GM18526 (cell line): ENCODE data around the gene ALKBH5.
A peak's percentile ranks its signal among the peaks of the same experiment; 100 is the strongest.

Experiments
- POLR2A ChIP-seq: IDR thresholded peaks from 3 replicates; pipeline ENCODE4 v1.6.1; 2011; ENCODE audit not compliant: insufficient read length; ENCODE audit errors: extremely low read depth

Gene ALKBH5

DNA sequence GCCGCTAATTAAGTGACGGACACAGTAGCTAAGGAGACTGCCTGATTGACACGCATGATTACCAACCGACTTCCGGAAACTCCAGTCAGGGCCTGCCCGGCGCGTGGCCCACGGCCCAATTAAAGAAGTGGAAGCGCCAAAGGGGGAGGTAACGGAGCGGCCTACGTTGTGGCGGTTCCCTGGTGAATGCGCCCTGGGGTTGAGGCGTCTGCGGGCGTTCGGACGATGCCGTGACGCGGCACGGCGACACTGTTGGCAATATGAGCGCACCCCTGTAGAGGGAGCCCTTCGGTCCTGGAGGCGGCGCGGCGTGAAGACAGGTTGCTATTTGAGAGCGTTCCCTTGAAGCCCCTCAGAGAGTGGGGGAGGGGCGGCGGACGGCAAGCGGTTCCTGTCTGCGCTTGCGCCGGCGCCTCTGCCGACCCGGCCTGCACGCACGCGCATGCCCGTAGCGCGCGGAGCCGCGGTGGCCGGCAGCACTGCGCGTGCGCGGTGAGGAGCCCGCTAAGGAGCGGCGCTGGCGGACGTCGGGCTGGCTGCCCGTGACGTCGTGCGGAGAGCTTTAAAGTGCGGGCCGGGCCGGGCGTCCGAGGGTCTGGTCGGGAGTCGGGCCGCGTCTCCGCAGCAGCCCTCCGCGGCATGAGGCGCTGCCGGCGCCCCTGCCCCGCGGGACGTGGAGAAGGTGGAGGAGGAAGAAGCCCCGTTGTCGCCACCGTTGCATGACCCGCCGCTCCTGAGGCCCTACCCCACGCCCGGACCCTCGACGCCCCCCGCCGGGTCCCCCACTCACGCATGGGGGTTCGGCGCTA is at the start of gene ALKBH5:
Gene ALKBH5, plus strand, starts transcription at position 495 of the 809 bp plus-strand sequence. CDS start 416 bp downstream, outside the sequence.
- TF ChIP-seq POLR2A, result peak; percentile 63

DNA sequence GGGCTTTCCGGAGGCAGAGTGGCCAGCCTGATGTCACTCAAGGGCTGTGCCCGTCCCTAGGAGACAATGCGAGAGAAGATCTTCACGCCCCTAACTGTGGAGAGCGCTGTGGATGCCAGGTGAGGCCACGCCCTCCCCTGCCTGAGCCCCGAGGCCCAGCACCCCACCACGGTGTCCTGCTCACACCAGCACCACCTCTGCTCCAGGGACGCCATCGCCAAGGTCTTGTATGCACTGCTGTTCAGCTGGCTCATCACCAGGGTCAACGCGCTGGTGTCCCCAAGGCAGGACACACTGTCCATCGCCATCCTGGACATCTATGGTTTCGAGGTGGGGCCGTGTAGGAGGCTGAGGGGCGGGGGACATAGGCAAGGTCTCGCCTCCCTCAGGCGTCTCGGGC is 47.3 kb upstream of the ALKBH5 start:
- no peak for TF ChIP-seq POLR2A

DNA sequence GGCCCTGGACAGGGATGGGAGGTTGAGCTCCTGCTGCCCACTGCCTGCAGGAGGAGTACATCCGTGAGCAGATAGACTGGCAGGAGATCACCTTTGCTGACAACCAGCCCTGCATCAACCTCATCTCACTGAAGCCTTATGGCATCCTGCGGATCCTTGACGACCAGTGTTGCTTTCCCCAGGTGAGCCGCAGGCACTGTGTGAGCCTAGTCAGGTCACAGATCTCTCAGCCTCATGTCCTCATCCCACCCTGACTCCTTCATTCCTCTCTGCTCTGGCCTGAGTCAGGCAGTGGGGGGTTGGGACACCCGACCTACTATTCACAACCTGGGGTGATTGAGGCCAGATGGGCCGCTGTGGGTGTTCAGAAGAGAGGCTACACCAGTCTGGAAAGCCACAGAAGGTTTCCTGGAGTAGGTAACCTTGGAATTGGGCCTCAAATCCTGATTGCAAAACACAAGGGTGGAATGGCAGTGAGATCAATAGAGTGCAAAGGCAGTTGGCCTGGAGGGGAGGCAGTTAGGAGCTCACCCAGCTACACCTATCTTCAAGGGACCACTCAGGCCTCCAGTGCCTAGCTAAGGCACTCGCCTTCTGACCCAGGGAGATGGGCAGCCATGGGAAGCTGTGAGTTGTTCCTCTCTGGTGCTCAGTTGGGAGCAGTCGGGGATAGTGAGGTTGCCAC is 45.4 kb upstream of the ALKBH5 start:
- no peak for TF ChIP-seq POLR2A

DNA sequence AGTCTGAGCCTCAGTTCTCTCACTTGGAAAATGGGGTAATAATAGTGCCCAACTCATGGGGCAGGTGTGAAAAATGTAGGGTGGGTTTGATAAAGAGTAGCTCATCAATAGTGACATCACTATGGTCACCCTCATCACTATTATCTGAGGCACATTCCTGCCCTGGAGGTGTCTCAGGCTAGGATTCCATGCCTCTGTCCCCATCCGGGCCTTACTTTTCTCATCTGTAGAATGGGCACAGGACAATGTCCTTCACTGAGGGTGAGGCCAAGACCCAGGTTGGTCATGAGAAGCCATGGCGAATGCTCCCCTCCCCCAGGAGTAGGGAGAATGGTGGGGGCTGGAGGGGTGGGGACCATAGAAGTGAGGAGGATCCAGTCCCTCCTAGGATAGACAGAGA is 44.5 kb upstream of the ALKBH5 start:
- no peak for TF ChIP-seq POLR2A

DNA sequence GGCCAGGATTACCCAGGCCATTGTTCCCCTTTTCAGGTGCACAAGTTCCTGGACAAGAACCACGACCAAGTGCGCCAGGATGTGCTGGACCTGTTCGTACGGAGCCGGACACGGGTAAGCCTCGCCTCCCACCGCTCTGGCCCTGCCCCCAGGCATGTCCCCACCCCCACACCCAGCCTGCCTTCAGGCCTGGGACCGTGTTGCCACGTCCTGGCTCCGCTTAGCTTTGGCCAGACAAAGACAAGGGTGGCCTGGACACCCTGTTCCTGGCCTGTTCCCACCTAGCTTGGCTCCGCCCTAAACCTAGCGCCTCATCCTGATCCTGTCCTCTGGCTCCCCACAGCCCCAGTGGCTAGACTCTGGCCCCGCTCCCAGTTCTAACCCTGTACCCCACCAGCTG is 44.1 kb upstream of the ALKBH5 start:
- no peak for TF ChIP-seq POLR2A

DNA sequence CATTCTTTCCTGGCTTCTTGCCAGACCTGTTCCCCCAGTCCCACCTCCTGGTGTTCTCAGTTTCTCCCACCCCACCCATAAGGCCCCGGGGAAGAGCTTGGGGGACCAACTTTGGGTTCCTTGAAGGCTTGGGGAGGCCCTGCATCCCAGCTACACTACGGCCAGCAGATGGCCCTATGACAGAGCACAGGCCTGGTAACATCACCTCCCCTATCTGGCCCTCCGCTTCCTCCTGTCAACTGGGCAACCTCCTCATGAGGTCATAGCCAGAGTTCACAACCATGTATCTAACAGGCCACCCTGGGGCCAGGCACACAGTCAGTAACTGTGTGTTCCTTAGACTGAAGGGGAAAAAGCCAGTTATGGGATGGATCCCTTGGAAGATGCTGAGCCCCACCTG is 43.7 kb upstream of the ALKBH5 start:
- TF ChIP-seq POLR2A, result no peak

DNA sequence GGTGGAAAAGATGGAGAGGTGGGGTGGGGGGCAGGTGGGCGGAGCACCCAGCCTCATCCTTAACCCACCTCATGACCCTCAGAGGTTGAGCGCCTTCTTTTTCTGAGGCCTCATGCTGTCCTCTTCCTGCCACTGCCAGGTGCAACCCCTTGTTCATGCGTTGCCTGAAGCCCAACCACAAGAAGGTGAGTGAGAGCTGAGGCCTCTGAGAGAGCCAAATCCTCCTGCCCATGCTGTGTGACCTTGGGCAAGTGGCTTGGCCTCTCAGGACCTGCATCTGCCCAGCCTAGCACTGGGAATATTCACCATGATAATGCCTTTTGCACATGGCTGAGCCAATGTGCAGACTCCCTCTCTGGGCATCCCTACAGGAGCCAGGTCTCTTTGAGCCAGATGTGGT is 43.0 kb upstream of the ALKBH5 start:
- TF ChIP-seq POLR2A, result no peak

DNA sequence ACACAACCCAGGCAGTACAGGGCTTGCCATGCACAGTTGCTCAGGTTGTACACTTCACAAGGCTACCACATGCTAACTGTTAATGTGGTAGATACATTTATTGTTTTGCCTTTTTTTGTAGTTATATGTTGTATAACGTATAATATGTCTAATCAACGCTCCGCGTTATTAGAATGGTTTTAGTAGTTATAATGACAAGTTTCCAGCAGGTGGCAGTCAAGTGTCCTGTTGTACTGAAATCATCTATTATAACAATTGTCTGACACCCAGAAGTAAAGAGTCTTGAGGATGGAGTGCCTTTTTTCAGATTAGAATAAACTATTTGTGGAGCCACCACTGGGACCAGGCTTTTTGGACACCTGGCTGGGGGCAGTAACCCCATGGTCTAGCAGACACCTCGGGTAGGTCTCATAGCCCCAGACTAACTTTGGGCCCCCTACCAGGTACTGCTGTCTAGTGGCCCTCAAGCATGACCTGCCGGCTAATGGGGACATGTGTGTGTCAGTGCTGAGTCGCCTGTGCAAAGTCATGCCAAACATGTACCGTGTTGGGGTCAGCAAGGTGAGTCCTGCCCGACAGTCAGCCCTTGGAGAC is 42.3 kb upstream of the ALKBH5 start:
- no peak for TF ChIP-seq POLR2A

DNA sequence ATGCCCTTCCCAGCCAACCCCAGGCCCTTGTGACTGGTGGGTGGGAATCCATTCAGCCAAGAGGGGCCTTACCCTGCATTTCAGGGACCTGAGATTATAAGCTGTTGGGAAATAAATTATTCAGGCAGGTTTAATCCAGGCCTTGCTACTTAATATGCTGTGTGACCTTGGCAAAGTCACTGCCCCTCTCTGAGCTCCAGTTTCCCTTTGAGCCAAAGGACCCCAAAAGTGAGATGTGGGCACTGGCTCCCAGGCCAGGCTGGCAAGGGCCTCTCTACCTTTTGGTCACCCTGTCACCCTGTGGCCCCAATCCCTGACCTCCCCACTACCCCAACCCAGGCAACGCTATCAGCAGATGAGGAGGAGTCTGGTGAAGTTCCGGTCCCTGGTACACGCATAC is 41.2 kb upstream of the ALKBH5 start:
- TF ChIP-seq POLR2A, result no peak

DNA sequence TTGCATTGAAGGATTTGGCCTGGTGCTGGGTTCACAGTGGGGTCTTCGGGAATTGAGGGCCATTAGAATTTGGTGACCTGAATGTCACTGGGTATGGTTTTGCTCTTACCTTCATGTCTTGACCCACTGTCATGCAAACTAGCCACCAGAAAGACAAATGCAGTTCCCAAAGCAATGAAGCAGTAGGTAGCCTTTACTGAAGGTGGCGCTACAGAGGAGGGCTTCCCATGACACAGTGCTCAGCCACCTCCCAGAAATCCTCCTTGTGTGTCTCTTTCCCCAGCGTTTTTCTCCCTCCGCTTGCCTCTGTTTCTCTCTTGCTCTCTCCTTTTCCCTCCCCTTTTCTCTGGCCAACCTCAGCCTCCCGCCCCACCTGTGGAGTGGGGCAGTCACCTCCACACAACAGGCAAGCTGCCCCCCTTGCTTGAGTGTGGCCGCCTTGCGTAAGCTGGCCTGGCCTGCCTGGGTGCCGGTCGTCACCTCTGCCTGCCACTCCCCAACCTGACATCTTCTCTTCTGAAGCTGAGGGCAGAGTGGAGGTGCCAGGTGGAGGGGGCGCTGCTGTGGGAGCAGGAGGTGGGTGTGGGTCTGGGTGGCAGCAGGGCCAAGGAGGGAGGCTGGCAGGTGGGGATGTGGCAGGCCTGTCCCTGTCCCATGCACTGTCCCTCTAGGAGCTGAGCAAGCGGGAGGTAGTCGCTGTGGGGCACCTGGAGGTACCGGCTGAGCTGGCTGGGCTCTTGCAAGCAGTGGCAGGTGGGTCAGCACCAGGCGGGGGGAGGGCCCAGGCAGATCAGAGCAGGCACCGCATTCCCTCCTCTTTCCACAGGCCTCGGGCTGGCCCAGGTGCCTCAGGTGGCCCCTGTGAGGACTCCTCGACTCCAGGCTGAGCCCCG is 40.3 kb upstream of the ALKBH5 start:
- TF ChIP-seq POLR2A, result no peak

DNA sequence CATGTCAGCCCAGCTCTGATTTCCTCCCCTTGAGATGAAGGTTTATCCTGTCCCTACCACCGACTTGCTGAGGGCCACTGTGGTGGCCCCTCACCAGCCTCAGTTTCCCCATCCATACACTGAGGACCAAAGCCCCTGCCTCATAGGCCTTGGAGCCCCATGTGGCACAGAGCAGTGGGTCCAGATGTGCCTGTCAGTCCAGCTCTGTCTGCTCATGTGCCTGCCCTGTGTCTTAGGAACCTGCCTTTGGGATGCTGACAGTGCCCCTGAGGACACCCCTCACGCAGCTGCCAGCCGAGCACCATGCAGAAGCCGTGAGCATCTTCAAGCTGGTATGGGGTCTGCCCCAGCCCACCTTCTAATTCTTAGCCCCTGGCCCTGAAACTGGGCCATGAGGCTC is 39.4 kb upstream of the ALKBH5 start:
- no peak for TF ChIP-seq POLR2A

DNA sequence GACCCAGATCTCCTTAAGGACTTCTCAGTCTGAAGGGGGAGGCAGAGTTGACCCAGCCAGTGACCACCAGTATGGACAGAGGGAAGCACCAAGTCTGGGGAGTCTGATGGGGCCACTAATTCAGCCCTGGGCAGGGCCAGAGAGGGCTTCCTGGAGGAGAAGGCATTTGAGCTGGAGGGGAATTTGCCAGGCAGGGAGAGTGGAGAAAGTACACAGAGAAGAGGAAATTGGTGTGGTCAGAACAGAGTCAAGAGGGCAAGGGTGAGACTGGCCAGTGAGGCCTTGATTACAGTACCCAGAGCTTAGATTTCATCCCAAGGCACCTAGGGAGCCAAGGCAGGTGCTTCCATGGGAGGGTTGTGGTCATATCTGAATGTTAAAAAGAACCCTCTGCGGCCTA is 38.8 kb upstream of the ALKBH5 start:
- no peak for TF ChIP-seq POLR2A

DNA sequence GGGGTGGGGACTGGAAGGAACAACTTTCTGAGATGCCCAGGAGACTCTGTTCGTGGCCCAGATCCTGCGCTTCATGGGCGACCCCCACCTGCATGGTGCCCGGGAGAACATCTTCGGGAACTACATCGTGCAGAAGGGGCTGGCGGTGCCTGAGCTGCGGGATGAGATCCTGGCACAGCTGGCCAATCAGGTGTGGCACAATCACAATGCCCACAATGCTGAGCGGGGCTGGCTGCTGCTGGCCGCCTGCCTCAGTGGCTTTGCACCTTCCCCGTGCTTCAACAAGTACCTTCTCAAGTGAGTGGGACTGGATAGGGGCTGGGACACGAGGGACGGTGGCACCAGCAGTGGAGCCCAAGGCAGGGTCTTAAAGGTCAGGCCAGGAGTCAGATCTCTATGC is 37.8 kb upstream of the ALKBH5 start:
- no peak for TF ChIP-seq POLR2A

DNA sequence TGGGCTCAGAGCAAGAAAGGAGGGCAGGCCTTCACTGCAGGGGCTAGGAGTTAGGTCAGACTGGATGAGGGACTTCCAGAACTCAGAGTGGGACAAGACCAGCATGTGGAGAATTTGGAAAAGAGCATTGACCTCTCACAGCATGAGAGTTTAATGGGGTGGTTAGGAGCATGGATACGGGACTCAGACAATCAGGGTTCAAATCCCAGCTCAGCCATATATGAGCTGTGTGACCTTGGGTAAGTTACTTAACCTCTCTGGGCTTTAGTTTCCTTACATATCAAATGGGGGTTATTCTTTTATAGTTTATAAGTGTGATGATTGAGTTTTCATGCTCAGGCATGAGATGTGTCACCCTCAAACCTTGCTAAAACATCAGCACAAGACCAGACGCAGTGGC is 37.4 kb upstream of the ALKBH5 start:
- no peak for TF ChIP-seq POLR2A

DNA sequence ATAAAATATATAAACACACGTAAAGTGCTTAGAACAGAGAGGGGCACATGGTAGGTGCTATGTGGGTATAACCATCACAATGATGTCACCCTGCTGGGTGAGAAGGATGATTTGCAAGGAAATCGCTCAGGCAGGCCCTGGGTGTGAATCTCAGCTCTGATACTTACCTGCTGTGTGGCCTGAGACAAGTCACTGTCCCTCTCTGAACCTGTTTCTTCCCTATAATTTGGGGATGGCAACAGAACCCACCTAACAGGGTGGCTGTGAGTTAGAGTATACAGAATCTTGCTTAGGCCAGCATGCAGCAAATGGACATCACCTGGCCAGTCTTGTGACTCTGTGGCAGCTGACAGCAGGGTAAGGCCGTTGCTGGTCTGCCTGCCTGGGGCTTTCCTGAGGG is 36.6 kb upstream of the ALKBH5 start:
- TF ChIP-seq POLR2A, result no peak
